Activated CD4-positive, CD25-positive, alpha-beta regulatory T cell (primary cell): ENCODE results near the gene SUFU.

Experiments
- DNase-seq, 4 experiments: peaks; one replicate each; lab custom pipeline; 2025; lab: John Stamatoyannopoulos, UW

Gene SUFU

DNA sequence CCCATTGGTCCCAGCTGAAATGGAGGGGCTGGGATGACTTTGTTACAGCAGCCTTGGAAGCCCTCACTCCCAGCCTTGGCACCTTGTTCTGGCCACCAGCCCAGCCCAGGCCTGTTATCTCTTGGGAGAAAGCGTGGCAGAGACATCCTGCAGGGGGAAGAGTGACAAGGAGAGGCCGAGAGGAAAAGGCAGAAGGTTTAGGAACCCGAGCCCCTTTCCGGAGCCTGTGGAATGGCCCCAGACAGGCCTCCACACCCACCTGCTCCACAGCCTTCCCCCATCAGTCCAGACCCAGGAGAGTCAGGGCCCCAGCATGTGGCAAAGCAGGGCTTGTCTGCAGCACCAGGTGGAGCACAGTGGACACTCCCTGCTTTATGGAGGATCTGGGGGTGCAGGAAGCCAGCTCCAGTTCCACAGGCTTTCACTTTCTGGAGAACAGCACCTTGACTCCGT, 116.4 kb downstream of the SUFU start:
- no peak for DNase-seq

DNA sequence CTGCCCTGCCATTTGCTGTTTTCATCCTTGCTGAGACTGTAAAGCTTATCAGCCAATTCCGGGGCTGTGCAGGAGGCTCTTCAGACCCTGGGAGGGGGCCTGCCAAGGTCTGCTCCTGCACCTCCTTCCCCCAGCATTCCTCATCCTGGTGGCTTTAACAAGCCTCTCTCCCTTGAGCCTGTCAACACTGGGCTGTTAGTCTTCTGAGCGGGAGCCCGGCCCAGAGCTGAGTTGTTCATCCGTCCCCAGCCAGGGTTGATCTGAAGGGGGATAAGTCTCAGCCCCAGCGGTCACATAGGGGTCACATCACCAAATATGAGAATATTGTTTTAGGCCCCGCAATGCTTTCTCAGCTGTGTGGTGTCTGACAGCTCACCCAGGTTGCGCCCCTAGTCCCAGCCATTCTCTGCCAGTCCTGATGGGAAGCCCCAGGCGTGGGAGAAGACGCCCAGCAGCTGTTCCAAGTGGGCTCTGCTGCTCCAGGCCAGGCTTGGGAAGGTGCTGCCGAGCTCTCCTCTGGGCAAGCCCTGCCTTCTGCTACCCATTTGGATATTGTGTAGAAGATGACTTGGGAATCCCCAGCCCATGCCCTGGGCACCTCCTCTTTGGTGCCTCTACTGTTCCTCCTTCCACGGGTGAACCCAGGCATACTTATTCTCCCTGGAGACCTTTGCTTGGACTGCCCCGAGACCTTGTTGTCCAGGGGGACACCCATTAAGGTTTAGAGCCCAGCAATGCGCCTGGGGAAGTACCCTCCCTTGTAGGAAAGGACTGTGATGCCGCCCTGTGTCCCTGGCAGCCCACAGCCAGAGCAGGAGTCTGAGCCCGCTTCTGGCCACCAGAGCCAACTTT, 117.0 kb downstream of the SUFU start:
- no peak for DNase-seq

DNA sequence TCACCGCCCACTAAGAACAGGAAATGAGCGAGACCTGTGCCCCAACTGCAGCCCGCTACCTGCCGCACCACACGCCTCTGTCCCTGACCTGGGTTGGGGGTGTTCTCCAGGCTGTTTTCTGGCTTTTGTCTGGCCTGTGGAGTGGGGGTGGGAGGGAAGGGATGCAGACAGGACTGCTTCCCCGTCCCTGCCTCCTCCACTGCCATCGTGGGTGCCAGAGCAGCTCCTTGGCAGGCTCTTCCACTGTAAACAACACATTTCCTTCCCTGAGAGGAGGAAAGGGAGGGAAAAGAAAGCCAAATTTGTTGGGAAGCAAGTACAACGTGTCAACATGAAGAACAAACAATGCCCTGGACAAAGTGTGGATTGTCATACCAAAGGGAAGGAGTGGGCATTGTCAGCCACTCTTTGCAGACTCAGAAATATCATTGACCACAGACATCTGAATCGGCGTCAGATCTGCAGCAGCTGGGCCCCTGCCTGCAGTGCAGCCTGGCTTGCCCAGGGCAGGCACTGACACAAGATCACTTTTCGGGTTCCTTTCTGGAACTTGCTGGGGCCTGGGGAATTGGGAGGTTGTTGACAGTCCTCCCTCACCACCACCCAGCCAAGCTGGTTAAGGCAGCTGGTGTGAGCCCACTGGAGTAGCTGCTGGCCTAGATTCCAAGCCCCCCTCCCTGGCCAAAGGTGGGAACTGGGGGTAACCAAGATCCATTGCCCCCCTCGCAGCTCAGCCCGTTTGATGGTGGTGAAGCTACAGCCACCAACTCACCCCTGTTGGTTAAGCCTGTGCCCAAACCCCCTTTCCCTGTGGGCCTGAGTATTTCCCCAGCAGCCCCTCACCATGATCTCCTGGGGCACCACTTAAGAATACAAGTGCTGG, 117.9 kb downstream of the SUFU start:
- DNase-seq = no peak

DNA sequence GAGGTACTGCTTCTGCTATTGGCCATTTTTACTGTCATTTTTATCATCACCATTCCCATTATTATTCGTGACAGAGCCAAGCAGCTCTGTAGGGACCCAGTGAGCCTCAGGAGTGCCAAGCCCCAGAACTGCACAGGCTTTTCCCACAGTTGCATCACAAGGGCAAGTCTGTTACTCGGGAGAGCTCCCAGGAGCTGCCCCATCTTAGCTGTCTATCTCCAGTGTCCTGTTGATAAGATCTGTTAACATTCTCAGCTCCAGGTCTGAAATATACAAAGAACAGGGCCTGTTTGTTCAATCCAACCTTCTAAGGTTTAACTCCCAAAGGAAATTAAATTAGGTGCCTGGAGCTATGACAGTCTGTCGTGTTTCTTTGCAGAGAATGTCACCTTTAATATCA, 120.3 kb downstream of the SUFU start:
- no peak for DNase-seq

DNA sequence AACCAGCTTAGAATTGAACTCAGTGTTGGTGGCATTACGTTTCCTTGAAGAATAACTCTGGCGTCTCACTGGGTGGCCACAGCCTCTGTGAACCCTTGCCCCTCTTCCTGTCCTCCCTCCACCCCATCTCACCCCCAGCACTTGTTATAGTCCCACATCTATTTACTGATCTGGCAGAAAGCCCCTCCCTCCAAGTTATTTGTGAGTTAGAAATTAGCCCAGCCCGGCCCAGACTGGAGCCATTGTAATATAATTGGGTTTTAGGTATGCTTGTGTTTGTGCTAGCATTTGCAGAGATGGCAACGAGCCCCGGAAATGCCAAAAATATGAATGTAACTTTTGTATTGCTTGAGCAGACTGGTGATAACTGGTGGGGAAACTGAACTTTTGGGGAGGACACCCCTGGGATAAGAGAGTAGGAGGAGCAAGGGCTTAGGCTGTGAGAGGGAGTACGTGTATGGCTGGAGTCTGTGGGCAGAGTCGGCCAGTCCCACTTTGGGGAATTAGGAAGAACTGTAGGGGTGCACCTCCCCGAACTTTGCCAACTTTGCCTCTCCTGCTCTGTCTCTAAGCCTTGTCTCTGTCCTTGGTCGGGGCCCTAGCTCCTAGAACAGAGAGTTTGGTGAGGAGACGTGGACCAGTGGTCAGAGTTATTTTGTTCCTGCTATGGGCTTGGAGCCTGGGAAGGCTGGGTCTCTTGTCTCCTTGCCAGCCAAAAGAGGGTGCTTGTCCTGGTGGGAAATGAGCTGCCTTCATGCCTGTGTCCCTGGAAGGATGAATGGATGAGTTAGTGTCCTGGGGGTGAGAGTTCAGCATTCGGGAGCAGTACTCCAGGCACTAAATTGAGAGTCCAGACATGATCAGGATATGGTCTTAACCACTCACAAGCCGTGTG, 121.2 kb downstream of the SUFU start:
- DNase-seq = no peak

DNA sequence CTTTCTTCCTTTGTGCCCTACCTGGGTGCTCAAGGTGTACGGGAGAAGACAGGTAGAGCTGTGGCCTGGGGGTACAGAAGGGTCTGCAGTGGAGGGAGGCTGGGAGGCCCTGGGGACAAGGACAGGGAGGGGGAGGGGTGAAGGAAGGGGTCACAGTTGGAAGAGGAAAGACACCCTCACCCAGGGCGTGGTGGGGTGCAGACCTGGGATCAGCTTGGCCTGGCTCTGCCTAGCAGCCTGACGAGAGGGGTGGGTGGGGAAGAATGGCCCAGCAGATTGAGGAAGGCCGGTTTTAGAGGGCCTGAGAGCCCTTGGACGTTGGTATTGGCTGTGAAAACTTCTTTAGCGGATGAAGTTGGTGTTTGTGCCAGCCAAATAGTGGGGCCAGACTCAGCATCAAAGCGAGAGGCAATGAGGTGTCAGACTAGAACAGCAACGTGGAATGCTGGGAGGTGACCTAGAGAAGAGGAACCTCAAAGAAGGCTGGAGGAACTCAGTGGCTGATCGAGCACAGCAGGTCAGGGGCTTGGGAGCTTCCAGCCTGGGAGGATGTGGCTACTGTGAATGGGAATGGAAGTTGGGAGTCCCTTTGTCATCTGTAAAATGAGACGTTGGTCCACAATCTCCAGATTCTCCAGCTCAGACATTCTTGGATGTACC, 122.4 kb downstream of the SUFU start:
- DNase-seq = no peak

DNA sequence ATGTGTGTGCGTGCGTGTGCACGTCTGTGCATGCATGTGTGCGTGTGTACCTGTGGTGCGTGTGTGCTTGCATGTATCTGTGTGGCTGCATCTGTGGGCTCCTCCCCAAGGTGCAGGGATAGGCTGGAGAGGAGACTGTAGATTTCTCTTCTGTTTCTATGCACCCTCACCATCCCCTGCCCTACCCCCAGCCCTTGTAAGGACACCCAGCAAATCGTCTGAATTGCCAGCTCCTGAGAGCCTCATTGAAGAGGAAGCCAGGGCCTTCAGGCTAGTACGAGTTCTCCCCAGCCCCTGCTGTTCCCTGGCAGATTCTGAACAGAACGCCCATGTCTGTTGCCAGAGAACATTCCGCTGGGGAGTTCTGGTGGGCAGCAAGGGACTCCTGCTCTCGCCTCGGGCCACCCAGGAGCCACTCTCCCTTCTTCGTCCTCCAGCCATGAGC, 123.5 kb downstream of the SUFU start:
- no peak for DNase-seq

DNA sequence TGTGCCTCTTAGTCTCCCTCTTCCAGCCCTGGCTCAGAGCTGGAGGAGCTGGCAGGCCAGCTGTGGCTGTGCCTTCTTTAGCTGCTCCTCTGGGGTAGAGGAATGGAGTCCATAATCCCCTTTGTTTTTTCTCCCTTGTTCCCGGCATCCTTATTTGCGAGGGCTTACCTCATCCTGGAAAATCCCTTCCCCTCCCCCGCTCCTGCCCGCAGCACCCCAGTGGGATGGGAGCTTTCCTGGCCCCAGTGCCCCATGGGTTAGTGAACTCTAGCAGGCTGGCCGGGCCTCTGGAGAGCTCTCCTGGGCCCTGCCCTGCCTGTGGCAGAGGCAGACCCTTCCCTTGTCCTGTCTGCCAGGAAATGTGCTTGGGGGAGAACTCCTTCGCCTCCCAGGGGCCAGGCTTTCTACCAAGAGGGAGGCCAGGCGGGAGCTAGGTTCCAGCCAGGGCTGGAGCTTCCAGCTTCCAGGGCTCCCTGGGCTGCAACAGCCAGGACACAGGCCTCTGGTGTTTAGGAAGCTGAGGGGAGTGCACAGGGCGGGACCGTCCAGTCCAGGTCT, 124.0 kb downstream of the SUFU start:
- no peak for DNase-seq

DNA sequence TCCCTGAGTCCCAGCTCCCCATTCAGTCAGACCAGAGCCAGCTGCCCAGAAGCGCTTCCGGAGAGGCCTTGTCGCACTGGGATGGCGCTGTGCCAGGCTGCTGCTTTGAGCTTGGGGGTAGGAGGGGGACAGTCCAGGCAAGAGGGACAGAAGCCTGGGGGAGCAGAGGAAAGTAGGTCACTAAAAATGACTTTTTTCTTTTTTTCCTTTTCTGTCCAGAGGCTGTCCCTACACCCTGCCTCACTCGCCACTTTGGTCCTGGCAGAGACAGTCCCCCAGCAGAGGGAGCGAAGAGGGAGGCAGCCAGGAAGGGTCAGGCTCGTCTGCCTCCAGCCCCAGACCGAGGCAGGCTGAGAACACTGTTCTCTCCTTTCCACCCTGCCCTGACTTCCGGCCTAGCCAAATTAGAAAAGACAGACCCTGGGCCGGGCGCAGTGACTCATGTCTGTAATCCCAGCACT, 124.7 kb downstream of the SUFU start:
- DNase-seq = no peak

DNA sequence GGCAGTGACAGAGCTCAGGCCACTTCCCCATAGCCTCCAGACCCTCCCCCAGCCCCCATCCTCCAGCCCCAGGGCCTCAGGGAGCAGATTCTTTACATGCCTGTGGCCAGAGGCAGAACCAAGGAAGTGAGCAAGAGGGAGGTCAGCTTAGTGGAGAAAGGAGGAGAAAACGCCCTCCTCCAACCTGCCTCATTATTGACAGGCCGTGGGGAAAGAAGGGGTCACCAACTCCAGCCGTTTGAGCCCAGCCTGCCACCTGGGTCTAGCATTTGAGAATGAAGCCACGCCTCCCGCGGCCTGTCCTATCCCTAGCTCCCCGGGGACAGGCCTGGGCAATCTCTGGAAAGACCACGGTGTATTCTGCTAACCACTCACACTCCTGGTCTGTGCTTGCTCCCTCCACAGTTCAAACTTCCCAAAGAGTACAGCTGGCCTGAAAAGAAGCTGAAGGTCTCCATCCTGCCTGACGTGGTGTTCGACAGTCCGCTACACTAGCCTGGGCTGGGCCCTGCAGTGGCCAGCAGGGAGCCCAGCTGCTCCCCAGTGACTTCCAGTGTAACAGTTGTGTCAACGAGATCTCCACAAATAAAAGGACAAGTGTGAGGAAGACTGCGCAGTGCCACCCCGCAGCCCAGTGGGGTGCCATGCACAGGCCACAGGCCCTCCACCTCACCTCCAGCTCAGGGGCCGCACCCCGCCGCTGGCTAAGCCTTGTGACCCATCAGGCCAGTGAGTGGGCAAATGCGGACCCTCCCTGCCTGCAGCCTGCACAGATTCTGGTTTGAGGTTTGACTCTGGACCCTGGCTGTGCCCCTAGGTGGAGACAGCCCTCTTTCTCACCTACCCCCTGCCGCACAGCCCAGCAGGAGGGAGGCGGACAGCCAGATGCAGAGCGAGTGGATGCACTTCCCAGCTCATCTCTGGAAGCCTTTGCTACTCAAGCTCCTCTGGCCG, 126.2 kb downstream of the SUFU start:
- no peak for DNase-seq

DNA sequence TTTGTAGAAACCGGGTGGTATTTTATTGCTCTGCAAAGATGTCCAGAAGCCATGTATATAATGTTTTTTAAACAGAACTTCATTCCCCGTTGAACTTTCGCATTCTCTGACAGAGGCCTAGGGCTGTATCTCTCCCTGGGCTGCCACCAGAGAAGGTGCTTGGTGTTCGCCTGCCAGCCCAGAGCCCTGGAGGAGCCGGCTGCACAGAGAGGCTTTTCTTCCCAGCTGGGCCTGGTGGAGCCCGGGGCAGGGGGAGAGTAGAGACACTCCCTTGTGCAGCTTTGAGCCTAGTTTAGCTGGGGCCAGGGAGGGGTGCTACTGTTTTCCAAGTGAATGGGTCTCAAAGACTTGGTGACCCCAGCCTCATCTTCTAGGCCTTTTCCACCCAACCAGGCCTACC, 126.9 kb downstream of the SUFU start:
- no peak for DNase-seq

DNA sequence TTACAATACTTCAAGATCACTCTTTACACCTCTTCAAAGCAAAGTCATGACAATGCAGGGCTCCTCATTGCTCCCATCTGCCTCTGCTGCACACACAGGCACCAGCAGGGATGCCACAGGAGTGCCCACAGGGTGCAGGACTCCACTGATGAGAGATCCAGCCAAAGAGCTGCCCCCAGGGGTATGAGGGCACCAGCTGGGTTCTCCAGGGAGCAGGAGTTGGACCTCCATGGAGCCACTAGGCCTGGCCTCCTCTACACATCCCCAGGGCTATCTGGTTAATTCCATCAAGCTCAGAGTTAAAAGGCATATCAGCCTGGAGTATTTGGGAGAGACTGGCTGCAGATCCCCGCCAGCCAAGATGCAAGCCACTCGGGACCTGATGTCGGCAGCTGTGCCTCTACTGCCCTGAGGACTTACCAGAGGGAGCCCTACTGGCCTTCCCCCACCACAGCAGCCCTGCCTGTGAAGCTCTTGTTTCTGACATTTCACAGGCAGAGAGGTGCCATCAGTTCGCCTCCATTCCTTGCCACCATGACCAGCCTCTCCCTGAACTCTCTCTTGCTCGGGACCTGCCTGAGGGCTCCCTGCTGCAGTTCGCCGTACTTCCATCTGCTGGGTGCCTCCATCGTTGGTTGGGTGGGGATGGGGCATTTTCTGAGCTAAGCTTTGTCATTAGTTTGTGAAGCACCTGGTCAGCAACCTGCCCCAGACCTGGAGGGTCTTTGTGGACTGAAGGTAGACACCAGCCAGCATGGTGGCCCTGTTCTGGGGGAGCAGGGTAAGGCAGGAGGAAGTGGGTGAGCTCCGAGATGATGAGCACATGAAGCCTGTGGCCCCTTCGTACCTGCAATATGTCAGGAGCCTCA, 128.0 kb downstream of the SUFU start:
- DNase-seq = no peak

DNA sequence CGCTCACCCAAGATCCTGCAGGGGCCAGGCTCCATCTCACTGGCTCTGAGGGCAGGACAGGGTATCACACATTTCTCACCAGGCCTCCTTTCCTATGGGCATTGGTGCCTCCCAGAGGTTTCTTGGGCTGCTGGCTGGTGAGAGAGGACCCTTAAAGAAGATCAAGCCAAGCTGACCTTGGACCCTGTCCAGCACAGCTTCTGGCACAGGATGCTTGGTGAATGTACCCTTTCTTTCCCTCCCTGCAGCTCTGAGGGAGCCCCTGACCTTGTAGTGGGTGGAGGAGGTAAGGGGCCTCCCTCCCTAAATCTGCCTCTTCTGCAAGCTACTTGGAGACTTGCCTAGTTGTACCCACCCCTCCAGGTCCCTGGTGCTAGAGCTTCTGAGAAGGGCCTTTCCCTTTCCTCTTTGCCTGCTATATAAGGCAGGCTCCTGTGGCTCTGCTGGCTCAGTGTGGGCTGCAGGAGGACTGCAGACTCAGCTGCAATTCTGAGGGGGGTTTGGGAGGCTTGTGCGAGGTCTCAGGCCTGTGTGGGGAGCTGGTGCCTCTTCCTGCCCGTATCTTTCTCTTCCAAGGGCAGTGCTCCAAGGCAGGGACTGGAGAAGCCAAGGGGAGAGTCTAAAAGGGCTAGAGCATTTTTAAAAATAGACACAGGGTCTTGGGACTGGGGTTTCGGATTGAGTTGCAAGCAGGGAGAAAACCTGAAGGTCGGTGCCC, 128.8 kb downstream of the SUFU start:
- DNase-seq = no peak

DNA sequence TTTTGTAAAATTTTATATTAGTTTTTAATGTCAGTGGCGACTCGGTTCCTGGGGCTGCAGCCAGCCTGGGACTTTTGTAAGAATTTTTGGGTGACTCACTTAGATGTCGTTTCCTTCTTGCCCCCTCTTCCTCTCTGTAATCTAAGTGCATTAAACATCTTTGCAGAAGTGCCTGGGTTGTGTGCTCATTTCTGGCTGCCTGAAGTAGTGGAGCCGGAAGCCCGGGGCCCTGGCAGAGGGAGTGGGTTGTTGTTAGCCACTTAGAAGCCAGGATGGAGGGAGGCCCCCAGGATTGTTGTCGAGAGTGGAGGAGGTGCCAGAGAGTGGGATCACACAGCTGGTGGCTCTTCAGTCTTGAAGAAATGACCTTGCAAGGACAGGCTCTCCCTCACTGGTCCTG, 129.5 kb downstream of the SUFU start:
- no peak for DNase-seq

DNA sequence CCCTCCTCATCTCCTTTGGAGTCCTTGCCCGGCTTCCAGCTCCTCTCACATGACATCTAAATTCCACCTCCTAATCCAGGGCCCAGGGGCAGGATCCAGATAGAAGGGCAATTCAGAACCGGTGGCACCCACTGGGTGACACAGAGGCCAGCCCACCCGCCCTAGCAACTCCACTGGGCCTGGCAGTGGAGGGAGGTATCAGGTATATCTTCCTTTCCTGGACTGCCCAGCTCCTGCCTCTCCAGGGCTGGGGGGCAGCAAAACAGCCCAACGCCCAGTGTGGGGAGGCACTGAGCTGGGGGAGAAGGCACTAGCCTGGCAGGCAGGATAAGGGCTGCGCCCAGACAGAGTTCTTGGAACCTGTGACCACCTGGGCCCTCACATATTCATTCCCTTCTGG, 130.1 kb downstream of the SUFU start:
- no peak for DNase-seq

DNA sequence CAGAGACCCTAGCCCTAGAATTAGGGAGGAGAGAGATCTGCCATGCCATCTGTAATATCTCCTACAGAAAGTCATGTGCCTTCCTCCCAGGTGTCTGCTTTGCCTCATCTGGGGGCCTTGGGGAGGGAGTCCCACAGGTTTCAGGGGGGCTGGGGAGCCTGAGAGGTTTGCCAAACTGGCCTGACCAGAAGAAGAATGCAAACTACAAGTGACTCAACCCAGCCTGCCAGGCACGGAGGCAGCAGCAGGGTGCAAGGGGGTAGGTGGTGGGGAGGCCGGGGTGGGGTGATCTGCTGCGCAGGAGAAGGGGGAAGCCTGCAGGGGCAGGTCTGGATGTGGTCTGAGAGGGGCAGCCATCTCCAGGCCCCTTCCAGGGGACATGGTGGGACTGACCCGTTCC, 130.9 kb downstream of the SUFU start:
- DNase-seq = no peak

DNA sequence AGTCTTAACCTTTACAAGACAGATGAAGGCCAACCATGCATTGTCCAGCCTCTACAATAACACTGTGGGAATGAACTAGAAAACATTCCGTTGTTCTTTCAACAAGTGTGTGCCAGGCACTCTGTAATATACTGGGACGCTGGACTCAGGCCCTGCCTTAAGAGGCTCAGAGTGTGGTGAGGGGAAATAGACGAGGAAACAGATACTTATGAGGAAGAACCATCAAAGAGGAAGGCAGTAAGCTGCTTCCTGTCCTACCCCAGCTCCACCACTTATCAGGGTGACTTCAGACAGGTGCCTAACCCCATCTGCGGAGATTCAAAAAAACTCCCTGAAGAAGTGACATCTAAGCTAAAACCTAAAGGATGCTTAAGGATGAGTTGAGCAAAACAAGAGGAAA, 131.6 kb downstream of the SUFU start:
- DNase-seq = no peak

DNA sequence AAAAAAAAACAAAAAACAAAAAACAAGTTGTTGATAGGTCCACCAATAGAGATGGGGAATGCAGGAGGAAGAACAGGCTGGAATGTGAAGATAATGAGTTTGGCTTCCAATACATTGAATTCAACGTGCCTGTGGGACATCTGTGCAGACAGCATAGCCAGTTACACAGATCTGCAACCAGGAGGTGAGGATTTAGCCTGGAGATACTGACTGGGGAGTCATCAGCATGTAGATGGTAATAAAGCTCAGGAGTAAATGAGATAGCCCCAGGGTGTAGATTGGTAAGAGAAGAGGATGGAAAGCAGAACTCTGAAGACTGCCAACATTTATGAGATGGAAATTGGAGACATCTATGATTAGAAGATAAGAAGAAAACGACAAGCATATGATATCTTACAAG, 135.8 kb downstream of the SUFU start:
- no peak for DNase-seq
